Activated gamma-delta T cell treated with anti-CD3 and anti-CD28 coated beads, Interleukin-2, amount 50 U/mL, for 16 hours (primary cell): ENCODE measurements around the gene HDAC4.

Experiments used
- DNase-seq: peaks from one replicate; pipeline ENCODE4 v3.0.0-alpha.2; 2020; ENCODE audit warnings: low read depth

The HDAC4 gene

GRCh38 chr2:239105234-239105633 is 295.6 kb downstream of the HDAC4 start:
- DNase-seq: no peak

GRCh38 chr2:239104800-239105199 is 296.0 kb downstream of the HDAC4 start:
- no peak for DNase-seq

- no peak for DNase-seq
These were observed 297.4 kb downstream of the HDAC4 start for GRCh38 chr2:239103125-239104098.

- DNase-seq: no peak
These were observed 298.6 kb downstream of the HDAC4 start for GRCh38 chr2:239102266-239102665.

GRCh38 chr2:239101807-239102206 is 299.0 kb downstream of the HDAC4 start:
- DNase-seq: no peak

GRCh38 chr2:239101071-239101470 is 299.7 kb downstream of the HDAC4 start:
- DNase-seq: no peak

GRCh38 chr2:239099474-239099873 is 301.3 kb downstream of the HDAC4 start:
- no peak for DNase-seq

- DNase-seq: no peak
These were observed 302.4 kb downstream of the HDAC4 start for GRCh38 chr2:239098288-239098970.

GRCh38 chr2:239097428-239097696 is 303.5 kb downstream of the HDAC4 start:
- no peak for DNase-seq

GRCh38 chr2:239096676-239097427 is 304.0 kb downstream of the HDAC4 start:
- no peak for DNase-seq

- no peak for DNase-seq
These were observed 305.2 kb downstream of the HDAC4 start for GRCh38 chr2:239095460-239096081.

- no peak for DNase-seq
These were observed 306.0 kb downstream of the HDAC4 start for GRCh38 chr2:239094867-239095266.

- DNase-seq: no peak
These were observed 306.9 kb downstream of the HDAC4 start for GRCh38 chr2:239093952-239094351.

GRCh38 chr2:239093542-239093941 is 307.3 kb downstream of the HDAC4 start:
- no peak for DNase-seq

- no peak for DNase-seq
These were observed 308.1 kb downstream of the HDAC4 start for GRCh38 chr2:239092571-239093294.

- DNase-seq: no peak
These were observed 310.9 kb downstream of the HDAC4 start for GRCh38 chr2:239089884-239090283.

- no peak for DNase-seq
These were observed 313.6 kb downstream of the HDAC4 start for GRCh38 chr2:239087046-239087710.

GRCh38 chr2:239086325-239087020 is 314.3 kb downstream of the HDAC4 start:
- DNase-seq: no peak

- DNase-seq: no peak
These were observed 315.4 kb downstream of the HDAC4 start for GRCh38 chr2:239085201-239085992.

- no peak for DNase-seq
These were observed 316.8 kb downstream of the HDAC4 start for GRCh38 chr2:239084007-239084406.
